Measurements from ENCODE around the gene FAT4.

The FAT4 gene

GRCh38 chr4:125268068-125268755, 46.5 kb upstream of the FAT4 start:
- H3K4me2 ChIP-seq (ENCODE audit: low read length) = no peak overlapping the region
- H2AFZ ChIP-seq = no peak overlapping the region
- no peaks in the 10 kb centered on the region for H3K79me2 ChIP-seq
- no peaks in the 10 kb centered on the region for H3K36me3 ChIP-seq (ENCODE audit: control insufficient read depth, insufficient read depth, low read length)
- H3K9me3 ChIP-seq (ENCODE audit: control insufficient read depth, low read length) = no peaks in the 10 kb centered on the region
- no peak overlapping the region for H3K9ac ChIP-seq
- H3K27ac ChIP-seq = no peak overlapping the region
- H3K4me3 ChIP-seq (ENCODE audit: low read depth, low read length) = no peak overlapping the region
- H3K4me1 ChIP-seq = no peaks in the 10 kb centered on the region
- no peaks in the 10 kb centered on the region for H3K27me3 ChIP-seq (ENCODE audit: control insufficient read depth, insufficient read depth, low read length)
- TF ChIP-seq, protein P1, sequence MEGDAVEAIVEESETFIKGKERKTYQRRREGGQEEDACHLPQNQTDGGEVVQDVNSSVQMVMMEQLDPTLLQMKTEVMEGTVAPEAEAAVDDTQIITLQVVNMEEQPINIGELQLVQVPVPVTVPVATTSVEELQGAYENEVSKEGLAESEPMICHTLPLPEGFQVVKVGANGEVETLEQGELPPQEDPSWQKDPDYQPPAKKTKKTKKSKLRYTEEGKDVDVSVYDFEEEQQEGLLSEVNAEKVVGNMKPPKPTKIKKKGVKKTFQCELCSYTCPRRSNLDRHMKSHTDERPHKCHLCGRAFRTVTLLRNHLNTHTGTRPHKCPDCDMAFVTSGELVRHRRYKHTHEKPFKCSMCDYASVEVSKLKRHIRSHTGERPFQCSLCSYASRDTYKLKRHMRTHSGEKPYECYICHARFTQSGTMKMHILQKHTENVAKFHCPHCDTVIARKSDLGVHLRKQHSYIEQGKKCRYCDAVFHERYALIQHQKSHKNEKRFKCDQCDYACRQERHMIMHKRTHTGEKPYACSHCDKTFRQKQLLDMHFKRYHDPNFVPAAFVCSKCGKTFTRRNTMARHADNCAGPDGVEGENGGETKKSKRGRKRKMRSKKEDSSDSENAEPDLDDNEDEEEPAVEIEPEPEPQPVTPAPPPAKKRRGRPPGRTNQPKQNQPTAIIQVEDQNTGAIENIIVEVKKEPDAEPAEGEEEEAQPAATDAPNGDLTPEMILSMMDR (IDR thresholded peaks at IDR 0.05) = no peak

DNA sequence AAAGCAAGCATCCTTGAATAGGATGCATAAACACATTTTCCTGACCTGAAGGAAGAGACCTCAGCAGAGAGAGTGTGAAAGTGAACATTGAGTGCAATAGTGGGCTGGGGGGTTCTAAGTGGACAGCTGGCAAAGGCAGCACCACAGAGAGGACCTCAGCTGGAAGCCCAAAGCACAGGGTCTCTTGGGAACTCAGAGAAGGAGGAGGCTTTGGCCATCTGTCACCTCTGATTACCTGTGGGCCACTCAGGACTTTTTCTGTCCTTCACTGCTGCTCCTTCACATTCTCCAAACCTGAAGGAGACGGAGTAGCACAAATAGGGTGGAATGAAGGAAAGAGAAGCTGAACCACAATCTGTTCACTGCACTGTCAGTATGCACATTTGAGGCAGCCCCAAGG, 37.9 kb upstream of the FAT4 start:
- Histone ChIP-seq H3K4me1 (no peaks in the 10 kb centered on the region), H3K4me3 (ENCODE audit: low read depth, low read length) (no peak overlapping the region), H3K36me3 (ENCODE audit: control insufficient read depth, insufficient read depth, low read length) (no peaks in the 10 kb centered on the region), H3K27me3 (ENCODE audit: control insufficient read depth, insufficient read depth, low read length) (no peaks in the 10 kb centered on the region), H2AFZ (no peak overlapping the region), H3K79me2 (no peaks in the 10 kb centered on the region), H3K9me3 (ENCODE audit: control insufficient read depth, low read length) (no peaks in the 10 kb centered on the region), H3K9ac (no peak overlapping the region), H3K27ac (no peak overlapping the region), H3K4me2 (ENCODE audit: low read length) (no peak overlapping the region)
- TF ChIP-seq, protein P1 (IDR thresholded peaks at IDR 0.05) = no peak

DNA sequence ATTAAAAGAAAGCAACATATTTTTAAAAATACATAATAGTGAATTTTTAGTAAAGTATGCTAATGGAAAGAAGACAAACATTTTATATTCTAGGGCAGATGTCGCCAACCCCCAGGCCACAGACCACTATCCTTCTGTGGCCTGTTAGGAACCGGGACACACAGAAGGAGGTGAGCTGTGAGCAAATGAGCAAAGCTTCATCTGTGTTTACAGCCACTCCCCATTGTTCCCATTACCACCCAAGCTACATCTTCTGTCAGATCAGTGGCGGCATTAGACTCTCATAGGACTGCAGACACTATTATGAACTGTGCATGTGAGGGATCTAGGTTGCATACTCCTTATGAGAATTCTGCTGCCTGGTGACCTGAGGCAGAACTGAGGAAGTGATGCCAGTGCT, 37.0 kb upstream of the FAT4 start:
- no peaks in the 10 kb centered on the region for H3K79me2 ChIP-seq
- H2AFZ ChIP-seq = no peak overlapping the region
- no peak overlapping the region for H3K4me2 ChIP-seq (ENCODE audit: low read length)
- no peaks in the 10 kb centered on the region for H3K27me3 ChIP-seq (ENCODE audit: control insufficient read depth, insufficient read depth, low read length)
- no peaks in the 10 kb centered on the region for H3K9me3 ChIP-seq (ENCODE audit: control insufficient read depth, low read length)
- TF ChIP-seq, protein P1 (IDR thresholded peaks at IDR 0.05) = no peak
- H3K27ac ChIP-seq = no peak overlapping the region
- H3K9ac ChIP-seq = no peak overlapping the region
- no peak overlapping the region for H3K4me3 ChIP-seq (ENCODE audit: low read depth, low read length)
- H3K36me3 ChIP-seq (ENCODE audit: control insufficient read depth, insufficient read depth, low read length) = no peaks in the 10 kb centered on the region
- no peaks in the 10 kb centered on the region for H3K4me1 ChIP-seq

DNA sequence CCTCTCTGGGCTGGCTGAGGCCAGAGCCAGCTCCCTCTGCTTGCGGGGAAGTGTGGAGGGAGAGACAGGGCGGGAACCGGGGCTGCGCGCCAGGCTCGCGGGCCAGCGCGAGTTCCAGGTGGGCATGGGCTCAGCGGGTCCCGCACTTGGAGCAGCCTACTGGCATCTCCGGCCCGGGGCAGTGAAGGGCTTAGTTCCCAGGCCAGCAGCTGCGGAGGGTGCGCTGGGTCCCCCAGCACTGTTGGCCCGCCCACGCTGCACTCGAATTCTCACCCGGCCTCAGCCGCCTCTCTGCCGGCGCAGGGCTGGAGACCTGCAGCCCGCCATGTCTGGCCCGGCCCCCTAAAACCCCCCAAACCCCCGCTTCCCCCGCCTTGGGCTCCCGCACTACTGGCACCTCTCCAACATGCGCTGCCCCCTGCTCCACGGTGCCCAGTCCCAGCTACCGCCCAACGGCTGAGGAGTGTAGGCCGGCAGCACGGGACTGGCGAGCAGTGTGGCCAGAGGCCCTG, 33.8 kb upstream of the FAT4 start:
- Histone ChIP-seq H3K9ac (no peak overlapping the region), H3K4me3 (ENCODE audit: low read depth, low read length) (no peak overlapping the region), H3K4me1 (no peaks in the 10 kb centered on the region), H3K27me3 (ENCODE audit: control insufficient read depth, insufficient read depth, low read length) (no peaks in the 10 kb centered on the region), H3K79me2 (no peaks in the 10 kb centered on the region), H3K9me3 (ENCODE audit: control insufficient read depth, low read length) (no peaks in the 10 kb centered on the region), H3K27ac (no peak overlapping the region), H3K36me3 (ENCODE audit: control insufficient read depth, insufficient read depth, low read length) (no peaks in the 10 kb centered on the region), H3K4me2 (ENCODE audit: low read length) (no peak overlapping the region), H2AFZ (no peak overlapping the region)
- TF ChIP-seq, protein P1 (IDR thresholded peaks at IDR 0.05) = no peak

Data from parathyroid adenoma (tissue), 2 donors.